GM10847 (cell line): Measurements from ENCODE around the gene HPS3.

Experiments used
- POLR2A ChIP-seq: IDR thresholded peaks from 2 replicates; pipeline ENCODE4 v1.6.1; 2011; ENCODE audit not compliant: insufficient read length; ENCODE audit errors: extremely low read depth

HPS3 gene

DNA sequence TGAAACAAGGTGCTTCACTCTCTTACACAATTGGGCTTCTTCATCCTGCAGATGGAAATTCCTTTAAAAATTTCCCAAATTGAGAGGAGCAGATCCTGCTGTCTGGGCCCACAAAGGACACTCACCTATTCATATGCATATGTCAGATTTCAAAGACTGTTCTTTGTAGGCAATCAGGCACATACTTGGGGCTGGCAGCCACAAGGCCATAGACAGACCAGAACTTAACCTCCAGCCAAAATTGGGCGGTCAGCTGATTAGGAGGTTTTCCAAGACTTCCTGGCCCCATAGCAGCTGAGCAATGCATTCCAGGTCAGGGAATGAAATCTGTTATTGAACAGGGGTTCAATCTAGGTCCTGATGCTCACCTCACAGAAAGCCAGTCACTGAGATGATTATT is 15.0 kb upstream of the HPS3 start:
- no peak for TF ChIP-seq POLR2A

DNA sequence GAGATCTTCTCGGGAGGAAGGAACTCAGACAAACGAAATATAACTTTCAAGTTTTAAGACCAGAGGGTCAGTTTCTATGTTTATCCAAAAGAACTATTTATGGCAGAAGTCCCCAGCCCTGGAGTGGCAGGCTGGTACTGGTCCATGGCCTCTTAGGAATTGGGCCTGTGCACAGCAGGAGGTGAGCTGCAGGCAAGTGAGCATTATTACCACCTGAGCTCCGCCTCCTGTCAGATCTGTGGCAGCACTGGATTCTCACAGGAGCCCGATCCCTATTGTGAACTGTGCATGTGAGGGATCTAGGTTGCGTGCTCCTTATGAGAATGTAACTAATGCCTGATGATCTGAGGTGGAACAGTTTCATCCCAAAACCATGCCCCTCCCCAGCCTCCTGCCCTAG is 14.3 kb upstream of the HPS3 start:
- TF ChIP-seq POLR2A = no peak

DNA sequence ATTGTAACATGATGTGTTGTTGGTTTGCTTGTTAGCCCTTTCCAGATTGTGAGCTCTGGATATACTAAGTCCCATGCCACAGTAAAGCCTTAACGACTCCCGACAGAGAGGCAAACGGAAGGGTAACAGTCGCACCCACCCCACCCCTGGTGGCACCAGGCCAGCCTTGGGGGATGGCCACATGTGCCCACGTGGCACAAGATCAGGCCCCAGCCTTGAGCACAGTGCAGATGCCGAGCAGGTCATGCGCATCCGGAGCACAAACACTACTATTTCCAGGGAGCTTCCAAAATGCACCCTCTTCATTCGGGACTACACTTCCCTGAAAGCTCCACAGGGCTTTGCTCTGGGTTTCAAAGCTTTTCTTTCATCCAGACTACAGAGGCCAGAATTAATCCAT is 10.7 kb upstream of the HPS3 start:
- no peak for TF ChIP-seq POLR2A

DNA sequence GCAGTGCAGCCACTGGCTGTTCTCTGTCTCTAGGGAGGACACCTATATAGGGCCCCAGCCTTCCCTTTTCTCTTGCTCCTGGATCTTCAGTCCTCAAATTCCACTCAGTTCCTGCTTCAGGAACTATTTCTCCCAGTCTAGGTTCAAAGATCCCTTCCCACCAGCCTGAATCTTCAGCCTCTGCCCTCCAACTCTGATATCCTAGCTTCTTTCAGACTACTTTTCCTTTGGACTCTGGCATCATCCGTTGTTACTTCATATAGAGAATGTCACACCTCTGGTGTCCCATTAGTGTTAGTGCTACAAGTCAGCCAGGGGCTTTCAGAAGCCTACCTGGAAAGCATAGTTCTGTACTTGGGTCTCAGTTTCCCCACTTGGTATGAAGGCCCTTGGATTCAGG is 10.0 kb upstream of the HPS3 start:
- no peak for TF ChIP-seq POLR2A

DNA sequence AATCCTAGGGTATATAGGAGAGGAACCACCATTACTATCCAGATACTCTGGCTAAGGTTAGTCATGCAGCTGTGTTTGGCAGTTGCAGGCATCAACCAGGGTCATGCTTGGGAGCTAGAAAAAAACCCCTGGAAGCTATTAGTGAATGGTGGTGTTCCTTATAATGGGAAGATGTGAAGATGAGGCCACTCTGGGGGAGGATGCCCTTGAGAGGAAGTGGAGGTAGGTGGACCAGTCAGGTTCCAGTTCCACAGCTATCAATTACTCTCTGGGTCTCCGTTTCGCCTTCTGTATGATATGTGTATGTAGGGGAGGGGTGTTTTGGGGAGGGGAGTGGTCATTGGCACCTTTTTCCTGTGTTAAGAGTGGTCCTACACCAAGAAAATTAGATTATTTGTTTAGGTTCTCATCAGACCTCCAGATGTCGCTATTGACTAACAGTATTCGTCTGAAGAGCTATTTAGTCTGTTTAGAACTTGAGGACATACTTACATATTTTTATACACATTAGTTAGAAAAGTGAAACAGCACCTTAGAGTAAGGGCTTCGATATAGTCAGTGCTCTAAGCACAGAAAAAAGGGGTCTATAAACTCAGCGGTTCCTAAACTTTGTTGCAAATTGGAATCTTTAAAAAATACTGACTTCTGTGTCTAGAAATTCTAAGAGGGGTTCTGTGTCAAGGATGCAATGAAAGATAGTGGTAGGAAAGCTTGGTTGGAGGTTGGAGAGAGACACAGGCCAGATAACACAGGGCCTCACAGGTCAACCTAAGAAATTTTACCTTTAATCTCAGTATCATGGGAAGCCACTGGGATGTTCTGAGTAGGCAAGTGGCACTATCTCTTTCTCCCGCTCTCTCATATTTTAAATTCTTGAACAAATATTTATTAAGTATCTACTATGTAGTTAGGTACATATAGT is 9.1 kb upstream of the HPS3 start:
- no peak for TF ChIP-seq POLR2A

DNA sequence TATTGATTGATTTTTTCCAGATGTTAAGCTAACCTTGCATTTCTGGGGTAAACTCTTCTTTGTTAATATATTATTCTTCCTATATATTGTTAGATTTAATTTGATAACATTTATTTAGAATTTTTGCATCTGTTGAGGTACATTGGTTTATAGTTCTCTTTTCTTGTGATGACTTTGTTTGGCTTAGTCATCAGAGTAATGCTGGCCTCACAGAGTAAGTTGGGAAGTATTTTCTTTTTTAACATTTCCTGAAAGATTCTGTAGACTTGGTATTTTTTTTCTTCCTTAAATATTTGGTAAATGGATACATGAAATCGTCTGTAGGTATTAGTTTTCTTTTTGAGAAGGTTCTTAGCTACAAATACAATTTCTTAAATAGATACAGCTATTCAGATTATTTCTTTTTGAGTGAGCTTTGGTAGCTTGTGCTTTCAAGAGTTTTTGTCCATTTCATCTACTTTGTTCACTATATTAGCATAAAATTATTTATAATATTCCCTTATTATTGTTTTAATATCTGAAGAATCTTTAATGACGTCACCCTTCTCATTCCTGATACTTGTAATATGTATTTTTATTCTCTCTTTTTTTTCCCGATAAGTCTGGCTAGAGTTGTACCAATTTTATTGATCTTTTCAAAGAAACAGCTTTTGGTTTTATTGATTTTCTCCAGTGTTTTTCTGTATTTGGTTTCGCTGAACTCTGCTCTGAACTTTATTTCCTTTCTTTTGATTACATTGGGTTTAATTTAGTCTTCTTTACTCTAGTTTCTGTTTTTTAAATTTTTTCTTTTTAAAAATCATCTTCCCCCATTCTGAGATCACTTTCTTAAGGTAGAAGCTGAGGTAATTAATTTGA is 6.5 kb upstream of the HPS3 start:
- no peak for TF ChIP-seq POLR2A

DNA sequence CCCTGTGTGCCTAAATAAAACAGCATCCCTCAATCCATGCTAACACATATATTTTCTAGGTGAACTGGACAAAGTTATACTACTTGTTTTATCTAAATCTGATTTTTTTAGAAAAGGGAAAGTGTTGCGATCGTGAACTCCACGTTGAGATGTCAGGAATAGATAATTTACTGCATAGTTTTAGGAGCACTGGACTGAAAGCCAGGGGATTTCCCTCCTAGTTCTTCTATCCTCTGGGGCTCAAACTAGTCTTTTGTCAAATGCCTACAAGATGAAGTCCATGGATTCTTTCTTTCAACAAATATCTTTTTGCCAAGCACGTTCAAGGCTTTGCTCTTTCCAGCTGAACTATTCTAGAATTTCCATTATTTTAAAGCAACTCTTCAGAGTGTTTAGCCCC is 617 bp upstream of the HPS3 start:
- TF ChIP-seq POLR2A = no peak

DNA sequence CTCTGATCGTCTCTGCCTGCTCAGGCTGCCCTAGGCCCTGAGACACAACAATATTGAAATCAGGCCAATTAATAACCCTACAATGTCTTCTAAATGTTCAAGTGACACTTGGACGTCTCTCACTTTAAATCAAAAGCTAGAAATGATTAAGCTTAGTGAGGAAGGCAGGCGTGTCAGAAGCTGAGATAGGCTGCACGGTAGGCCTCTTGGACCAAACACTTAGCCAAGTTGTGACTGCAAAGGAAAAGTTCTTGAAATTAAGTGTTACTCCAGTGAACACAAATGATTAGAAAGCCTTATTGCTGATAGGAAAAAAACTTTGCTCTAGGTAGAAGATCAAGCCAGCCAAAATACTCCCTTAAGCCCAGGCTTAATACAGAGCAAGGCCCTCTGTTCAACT is 2.2 kb downstream of the HPS3 start:
- TF ChIP-seq POLR2A = no peak

DNA sequence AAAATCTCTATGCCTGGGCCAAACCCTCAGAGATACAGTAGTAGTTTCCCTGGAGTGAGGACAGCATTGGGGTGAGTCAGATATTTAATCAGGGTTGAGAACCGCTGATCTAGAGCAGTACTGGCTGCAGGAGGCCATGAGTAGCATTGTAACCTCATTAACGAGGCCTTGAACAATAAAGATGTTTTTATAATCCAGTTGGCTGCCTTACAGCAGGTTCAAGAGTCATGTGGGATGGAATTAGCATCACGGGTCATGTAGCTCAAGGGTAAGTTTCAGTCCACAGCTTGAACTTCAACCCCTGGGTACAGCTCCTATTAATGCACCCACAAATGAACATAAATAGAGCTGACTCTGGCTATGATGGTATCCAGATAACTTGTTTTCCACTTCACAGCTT is 5.1 kb downstream of the HPS3 start:
- TF ChIP-seq POLR2A = no peak

DNA sequence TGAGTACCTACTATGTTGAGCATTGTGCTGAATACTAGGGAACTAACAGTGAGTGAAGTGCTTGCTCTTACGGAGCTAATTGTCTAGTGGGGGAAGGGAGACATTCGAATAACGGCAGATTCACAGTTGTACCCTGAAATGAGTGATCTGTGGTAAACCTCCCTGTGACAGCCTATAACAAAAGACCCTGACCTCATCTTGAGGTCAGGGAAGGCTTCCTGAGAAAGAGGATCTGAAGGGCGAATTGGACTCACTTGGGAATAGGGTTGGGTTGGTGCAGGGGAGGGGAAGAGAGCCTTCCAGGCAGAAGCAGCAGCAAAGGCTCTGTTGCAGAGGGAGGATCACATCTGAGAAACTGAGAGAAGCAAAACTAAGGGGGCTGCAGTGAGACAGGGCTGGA is 13.2 kb downstream of the HPS3 start:
- TF ChIP-seq POLR2A = no peak

DNA sequence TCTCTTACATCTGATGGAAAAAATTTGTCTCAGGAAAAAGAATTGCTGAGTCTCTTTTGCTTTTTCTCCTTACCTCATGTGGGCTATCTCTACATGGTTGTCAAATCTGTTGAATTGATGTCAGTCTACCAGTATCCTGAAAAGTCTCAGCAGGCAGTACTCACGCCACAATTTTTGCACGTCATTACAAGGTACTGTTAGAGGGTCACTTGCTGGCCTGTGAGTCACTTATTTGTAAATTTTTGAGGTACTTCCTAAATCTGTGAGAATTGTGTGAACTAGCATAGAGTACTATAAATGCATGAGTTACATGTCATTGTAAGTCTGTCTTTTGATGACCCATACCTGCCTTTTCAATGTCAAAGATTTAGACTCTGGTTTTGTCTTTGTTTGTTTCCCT is 15.9 kb downstream of the HPS3 start:
- TF ChIP-seq POLR2A = no peak

DNA sequence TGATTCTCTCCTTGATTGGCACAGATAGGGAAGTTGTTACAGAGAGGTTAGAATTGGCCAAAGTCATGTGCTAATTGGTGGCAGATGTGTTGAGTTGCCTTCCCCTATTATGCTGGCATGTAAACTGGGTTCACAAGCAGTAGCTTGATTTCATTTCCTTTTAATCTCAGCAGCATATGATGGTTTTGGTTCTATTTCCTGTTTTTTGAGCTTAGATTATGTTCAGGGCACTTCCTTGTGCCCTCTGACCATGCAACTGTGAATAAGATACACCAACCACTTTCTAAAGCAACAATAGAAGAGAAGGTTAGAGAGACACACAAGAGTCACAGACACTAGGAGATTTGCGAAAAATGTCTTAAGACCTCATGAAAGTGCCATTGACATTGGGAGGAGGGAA is 16.5 kb downstream of the HPS3 start:
- no peak for TF ChIP-seq POLR2A

DNA sequence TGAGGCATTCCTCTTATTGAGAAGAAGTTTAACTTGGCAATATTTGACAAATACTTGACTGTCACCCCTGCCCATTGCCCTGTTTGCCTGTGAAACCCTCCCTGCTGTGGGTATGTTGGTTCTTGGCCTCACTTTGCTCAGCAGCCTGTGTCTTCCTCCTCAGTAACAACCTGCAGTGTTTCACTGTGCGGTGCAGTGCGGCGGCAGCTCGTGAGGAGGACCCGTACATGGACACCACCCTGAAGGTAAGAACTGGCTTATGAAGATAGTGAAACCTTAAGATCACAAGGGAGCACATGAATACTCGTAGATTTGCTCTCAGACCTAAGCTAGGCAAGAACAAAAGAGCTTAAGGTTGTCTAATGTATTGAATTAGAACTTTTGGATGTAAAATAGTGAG is 21.0 kb downstream of the HPS3 start:
- no peak for TF ChIP-seq POLR2A

DNA sequence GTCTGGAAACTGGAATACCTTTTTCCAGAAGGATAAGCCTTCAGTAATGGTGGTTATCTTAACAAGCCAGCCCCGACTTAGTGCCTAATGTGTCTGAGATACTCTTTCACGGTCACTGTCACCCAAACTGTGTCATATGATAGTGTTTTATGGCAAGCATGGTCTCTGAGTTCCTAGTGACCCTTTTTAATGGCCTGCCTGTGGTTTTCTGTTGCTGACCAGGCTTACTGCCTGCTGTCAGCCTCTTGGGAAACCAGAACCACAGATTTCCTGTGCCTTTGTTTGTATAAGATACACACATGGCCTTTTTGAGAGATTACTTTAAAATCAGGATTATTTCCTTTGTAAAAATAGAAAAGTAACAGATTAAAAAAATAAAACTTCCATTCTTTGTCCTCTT is 22.4 kb downstream of the HPS3 start:
- TF ChIP-seq POLR2A = no peak

DNA sequence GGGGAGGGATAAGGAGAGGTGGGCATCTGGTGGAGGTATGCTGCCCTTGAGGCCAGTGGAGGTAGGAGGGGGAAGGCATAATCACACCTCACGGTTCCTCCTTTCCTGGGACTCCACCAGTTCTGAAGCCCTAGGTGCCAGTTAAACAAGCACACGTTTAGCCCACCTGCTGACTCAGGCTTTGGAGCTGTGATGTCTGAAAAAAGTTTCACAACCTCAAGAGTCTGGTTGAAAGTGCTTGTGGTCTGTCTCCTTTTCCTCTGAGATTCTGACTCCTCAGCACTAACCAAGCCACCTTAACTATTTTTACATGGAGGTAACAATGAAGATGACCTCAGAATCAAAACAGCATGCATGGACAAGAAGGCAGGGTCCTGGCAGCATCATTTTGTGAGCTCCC is 23.0 kb downstream of the HPS3 start:
- TF ChIP-seq POLR2A = no peak

DNA sequence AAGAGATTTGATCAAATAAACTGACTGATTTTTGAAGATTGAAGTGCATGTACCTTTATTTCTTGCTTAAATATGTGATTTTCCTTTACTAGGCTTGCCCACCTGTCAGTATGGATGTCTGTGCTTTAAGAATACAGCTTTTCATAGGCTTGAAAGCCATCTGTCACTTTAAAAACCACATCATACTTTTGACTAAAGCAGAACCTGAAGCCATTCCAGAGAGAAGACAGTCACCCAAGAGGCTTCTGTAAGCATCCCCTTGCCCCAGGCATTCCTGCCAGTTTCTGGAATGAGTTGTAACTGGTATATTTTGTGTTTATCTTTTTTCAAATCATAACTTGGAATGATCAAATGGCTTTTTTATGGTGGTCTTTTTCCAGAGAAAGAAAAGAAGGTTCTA is 24.0 kb downstream of the HPS3 start:
- no peak for TF ChIP-seq POLR2A

DNA sequence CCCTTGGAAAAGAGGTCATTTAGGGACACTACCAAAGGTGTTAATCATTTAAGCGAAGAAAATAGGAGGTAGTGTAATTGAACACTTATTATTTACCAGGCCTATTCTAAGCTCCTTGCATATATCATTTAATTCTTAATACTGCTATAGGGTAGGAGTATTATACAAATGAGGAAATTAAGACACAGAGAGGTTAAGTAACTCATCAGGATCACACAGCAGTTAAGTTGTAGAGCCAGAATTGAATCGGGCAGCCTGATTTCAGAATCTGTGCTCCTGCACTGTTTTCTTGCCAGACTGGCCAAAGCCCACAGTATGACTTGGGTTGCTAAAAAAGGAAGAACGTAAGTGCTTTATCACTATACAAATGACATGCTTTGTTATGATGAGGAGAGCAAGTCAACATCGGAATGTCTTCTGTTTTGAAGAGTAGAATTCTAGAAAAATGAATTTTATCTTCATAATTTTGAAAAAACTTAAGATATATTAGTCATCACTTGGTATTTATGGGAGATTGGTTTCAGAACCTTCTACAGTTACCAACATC is 31.4 kb downstream of the HPS3 start:
- TF ChIP-seq POLR2A = no peak

DNA sequence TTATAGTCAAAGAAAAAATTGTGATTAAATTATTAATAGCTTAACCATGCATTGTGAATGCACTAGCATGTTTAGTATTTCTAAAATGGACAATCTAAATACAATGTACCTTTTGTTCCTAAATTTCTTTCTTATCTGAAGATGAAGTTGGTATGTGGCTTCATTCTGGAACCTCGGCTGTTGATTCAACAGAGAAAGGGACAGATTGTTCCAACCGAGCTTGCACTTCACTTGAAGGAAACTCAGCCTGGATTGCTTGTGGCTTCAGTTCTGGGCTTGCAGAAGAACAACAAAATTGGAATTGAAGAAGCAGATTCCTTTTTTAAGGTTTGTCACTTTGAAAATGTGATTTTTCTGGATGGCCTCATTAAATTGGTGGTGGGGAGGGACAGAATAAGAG is 32.6 kb downstream of the HPS3 start:
- TF ChIP-seq POLR2A = no peak
